Heart right ventricle (tissue), 16 donors: ENCODE measurements around the gene GMDS. TPM values are rescaled to one million over a fixed set of nuclear protein-coding genes. Genes with fewer than 3 reads are reported as not detected.

ENCODE experiments used
- ATAC-seq, 8 donors: fragments of 200-7000 bp; cut with Tn5 transposase; one replicate each; pipeline ENCODE4 v1.9.1; 2020; ENCODE audit warnings: mild to moderate bottlenecking in 8 of 8, moderate library complexity in 8 of 8, moderate number of reproducible peaks in 1 of 8
- DNase-seq, 2 donors: peaks; one replicate each; pipeline ENCODE4 v3.0.0-alpha.2; 2020
- H3K27ac ChIP-seq, 10 donors: fragments of 200-600 bp; sonication (generic) in 2 of 10; one replicate each; pipeline versions ENCODE4 v1.5.0 to v1.8.0; 2020 to 2022; ENCODE audit warnings: mild to moderate bottlenecking in 3 of 10
- H3K27me3 ChIP-seq, 7 donors: fragments of 200-600 bp; one replicate each; pipeline ENCODE4 v1.8.0; 2021 to 2022; ENCODE audit warnings: mild to moderate bottlenecking in 2 of 7
- H3K36me3 ChIP-seq, 9 donors: fragments of 200-600 bp; sonication (generic) in 1 of 9; one replicate each; pipeline versions ENCODE4 v1.5.0 to v1.8.0; 2020 to 2022; ENCODE audit warnings: mild to moderate bottlenecking in 2 of 9
- H3K4me1 ChIP-seq, 9 donors: fragments of 200-600 bp; sonication (generic) in 1 of 9; one replicate each; pipeline versions ENCODE4 v1.5.0 to v1.8.0; 2020 to 2022; ENCODE audit warnings: mild to moderate bottlenecking in 4 of 9
- H3K4me3 ChIP-seq, 10 donors: fragments of 200-600 bp; sonication (generic) in 2 of 10; one replicate each; pipeline versions ENCODE4 v1.5.0 to v1.8.0; 2020 to 2022; ENCODE audit warnings: mild to moderate bottlenecking in 7 of 10, moderate library complexity in 2 of 10
- H3K9me3 ChIP-seq, 11 donors: fragments of 200-600 bp in 10 of 11; sonication (generic) in 2 of 11; one replicate each; pipeline versions ENCODE4 v1.5.0 to v1.8.0; 2013 to 2022; ENCODE audit warnings: mild to moderate bottlenecking in 2 of 11, control low read depth in 1 of 11, moderate library complexity in 1 of 11
- WGBS, 2 donors: extraction: QIAGEN DNeasy Blood & Tissue Kit; methylation state at CpG; one replicate each; pipeline ENCODE4 v1.1.7; 2013; ENCODE audit warnings: inconsistent platforms in 1 of 2; 5-methylcytosine and 5-hydroxymethylcytosine counted together
- intact Hi-C, 10 donors: fragments of 100-400 bp; cut with DNase I; formaldehyde crosslinking; loops; one replicate each; pipeline versions ENCODE4 v1.11.1 to v1.14.2; 2022
- polyA plus RNA-seq, 2 donors: library from polyadenylated mRNA; stranded (reverse); fragments of 200-250 nt; gene quantifications; one replicate each; pipeline ENCODE4 v1.2.3, GENCODE V29; 2013
- total RNA-seq, 10 donors: library from RNA; stranded (reverse); fragmentation: NEBNext Ultra II Directional in 3 of 10; extraction: Animal tissue kit (Norgen Biotek cat#: 25700) in 3 of 10; gene quantifications; one replicate each; pipeline versions ENCODE4 v1.2.1 to v1.2.4, GENCODE V29; 2021 to 2023
- TF ChIP-seq, protein P1 (sequence below), 9 donors: fragments of 200-600 bp; sonication (generic) in 2 of 9; IDR thresholded peaks; one replicate each; pipeline versions ENCODE4 v1.5.0 to v1.8.0; 2021 to 2022; ENCODE audit warnings: antibody characterized with exemption in 9 of 9, mild to moderate bottlenecking in 5 of 9, moderate library complexity in 1 of 9
- donor health status: Arrhythmogenic right ventricular cardiomyopathy.
- donor health status: ischemic (EF 13 %, LVEDD 7.1; RV severe dilation, severe dysfunction).
- donor health status: healthy with polysubstance abuse.
- donor health status: DM: no; HTN: yes; CAD: no.
- donor health status: DM: no; HTN: no; CAD: no.
- donor health status: ischemic (EF 25% LVEDD 6.9; RV normal size, moderate dysfunction).
- donor health status: ischemic (EF 25% LVEDD 5.7; RV mildly dilated, moderate dysfunction).
- donor health status: healthy.
- donor health status: DM: yes; HTN: yes; CAD: no.
- donor health status: Ischemic cardiomyopathy.
- donor health status: ischemic (EF 35%, LVEDD 5.7; RV mildly dilated, moderate dysfunction).
- donor health status: nonischemic (EF 11% LVEDD 7.7; RV severe dilation, severe dysfunction).
- donor health status: DM: yes; HTN: yes; CAD: no.
- donor health status: PGD.
- donor health status: ischemic (EF 29% LVEDD 5.4; RV normal size, mild dysfunction).
- donor health status: nonischemic (EF 23%, LVEDD 6.1; RV moderate dilation, normal function).

GMDS gene
- total and polyA plus RNA-seq, 12 donors, result 5.0 to 10.6 (median 6.9) TPM

DNA sequence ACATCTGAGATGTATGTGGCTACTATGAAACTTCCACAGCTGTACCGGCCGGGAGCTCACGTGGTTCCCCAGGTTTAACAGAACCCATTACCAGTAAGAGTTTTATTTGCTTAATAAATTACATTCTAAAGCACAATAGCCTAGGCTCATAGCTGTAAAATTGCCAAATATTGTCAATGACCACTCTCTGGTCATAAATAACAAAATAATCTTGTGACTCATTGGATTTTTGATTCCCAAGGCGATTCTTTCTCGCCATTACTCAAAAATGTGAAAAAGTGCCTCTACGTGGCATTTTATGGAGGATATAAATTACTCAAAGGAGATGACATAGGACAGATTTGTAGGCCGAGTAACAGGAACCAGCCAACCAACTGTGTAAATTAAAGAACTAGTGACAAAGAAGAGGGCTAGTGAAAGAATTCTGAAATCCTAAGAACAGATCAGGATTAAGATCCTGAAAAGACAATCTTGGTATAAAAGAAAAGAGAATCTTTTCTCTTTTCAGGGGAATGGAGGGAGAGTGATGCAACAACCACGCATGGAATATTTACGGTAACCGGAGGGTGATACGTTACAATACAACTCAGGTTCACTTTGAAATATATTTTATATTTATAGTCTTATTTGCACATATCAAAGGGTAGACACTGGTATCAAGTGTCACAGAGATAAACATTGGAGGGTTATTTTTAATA lies 436.0 kb downstream of the GMDS start:
- Histone ChIP-seq H3K4me1 (no peaks in the 10 kb centered on the region), H3K4me3 (no peak overlapping the region), H3K27me3 (no peaks in the 10 kb centered on the region), H3K36me3 (no peaks in the 10 kb centered on the region), H3K9me3 (no peaks in the 10 kb centered on the region), H3K27ac (no peak overlapping the region)
- DNase-seq, result no peak
- intact Hi-C loops, result loop anchor here in 1 of 10 donors (10.0 kb wide), 1 partner anchor 195 kb away; no protein-coding TSS in a partner anchor
- WGBS, 2 donors, result 95 to 97% methylated on average over 11 of the region's 11 CpGs
- TF ChIP-seq, protein P1, sequence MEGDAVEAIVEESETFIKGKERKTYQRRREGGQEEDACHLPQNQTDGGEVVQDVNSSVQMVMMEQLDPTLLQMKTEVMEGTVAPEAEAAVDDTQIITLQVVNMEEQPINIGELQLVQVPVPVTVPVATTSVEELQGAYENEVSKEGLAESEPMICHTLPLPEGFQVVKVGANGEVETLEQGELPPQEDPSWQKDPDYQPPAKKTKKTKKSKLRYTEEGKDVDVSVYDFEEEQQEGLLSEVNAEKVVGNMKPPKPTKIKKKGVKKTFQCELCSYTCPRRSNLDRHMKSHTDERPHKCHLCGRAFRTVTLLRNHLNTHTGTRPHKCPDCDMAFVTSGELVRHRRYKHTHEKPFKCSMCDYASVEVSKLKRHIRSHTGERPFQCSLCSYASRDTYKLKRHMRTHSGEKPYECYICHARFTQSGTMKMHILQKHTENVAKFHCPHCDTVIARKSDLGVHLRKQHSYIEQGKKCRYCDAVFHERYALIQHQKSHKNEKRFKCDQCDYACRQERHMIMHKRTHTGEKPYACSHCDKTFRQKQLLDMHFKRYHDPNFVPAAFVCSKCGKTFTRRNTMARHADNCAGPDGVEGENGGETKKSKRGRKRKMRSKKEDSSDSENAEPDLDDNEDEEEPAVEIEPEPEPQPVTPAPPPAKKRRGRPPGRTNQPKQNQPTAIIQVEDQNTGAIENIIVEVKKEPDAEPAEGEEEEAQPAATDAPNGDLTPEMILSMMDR (IDR thresholded peaks at IDR 0.05), result no peak
- no peak for ATAC-seq

DNA sequence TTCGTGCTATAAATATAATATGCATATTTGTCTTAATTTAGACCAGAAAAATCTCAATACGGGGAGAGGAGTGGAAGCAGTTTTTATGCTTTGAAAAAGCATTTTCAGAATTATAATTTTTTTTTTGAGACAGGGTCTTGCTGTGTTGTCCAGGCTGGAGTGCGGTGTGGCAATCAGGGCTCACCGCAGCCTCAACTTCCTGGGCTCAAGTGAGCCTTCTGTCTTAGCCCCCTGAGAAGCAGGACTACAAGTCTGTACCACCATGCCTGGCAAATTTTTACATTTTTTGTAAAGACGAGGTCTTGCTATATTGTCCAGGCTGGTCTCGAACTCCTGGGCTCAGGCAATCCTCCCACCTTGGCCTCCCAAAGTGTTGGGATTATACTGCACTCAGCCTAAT lies 438.5 kb downstream of the GMDS start:
- TF ChIP-seq, protein P1 (IDR thresholded peaks at IDR 0.05), result no peak
- 93 to 95% methylated on average over 6 of the region's 6 CpGs for WGBS, 2 donors
- no peaks in the 10 kb centered on the region for H3K36me3 ChIP-seq
- intact Hi-C loops, result loop anchor here in 1 of 10 donors (10.0 kb wide), 1 partner anchor 192 kb away; no protein-coding TSS in a partner anchor
- ATAC-seq (no peak), DNase-seq (no peak)
- H3K27ac ChIP-seq, result no peak overlapping the region
- H3K27me3 ChIP-seq, result no peaks in the 10 kb centered on the region
- peaks cover 0 to 14% (median 0%) of the 10 kb centered on the region in 9 donors for H3K4me1 ChIP-seq
- no peak overlapping the region for H3K4me3 ChIP-seq
- no peaks in the 10 kb centered on the region for H3K9me3 ChIP-seq

DNA sequence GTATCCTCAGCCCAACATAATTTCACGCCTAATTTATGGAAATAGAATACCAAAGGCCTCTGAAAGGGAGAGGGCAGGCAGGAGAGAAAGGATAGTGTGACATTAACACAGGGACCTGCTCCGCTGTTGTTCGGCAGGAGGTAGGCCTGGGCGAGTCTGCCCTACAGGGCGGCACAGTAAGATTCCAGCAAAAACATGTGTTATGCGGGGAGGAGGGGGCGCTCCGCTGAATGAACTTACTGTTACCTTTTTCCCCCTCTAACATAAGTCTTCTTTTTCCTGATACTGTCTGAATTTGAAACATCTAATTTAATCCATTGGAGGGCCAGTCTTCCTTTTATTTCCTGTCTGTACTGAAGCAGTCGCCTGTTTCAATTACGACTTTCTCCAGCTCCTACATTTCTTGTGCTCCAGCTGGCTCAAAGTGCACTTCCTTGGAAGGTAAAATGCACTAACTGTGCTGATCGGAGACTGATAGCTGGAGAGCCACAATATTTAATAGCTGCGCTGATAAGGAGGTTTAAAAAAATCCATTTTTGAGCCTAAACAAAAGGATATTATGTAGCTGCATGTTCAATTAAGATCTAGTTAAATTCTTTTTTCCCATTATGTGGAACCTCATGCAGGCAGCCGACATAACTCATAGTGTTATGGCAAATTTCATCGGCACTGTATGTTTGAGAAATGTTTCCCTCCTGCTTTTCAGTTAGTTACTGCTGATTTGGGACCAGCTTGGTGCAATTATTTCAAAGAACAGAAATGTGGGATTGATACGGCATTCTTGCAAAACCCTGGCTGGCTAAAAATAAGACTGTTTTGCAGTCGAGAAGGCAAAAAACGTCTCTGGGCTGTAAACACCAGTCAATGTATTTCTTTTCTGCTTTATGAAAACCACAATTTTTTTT lies 442.7 kb downstream of the GMDS start:
- H3K4me3 ChIP-seq, result peak overlapping the region in 6 of 10 donors; percentile 7 to 20 (median 10)
- peaks cover 0 to 20% (median under 1%) of the 10 kb centered on the region in 9 donors for H3K4me1 ChIP-seq
- ATAC-seq, result peak in 4 of 8 donors; percentile 49 to 75 (median 55)
- H3K9me3 ChIP-seq, result no peaks in the 10 kb centered on the region
- no peaks in the 10 kb centered on the region for H3K27me3 ChIP-seq
- no peaks in the 10 kb centered on the region for H3K36me3 ChIP-seq
- intact Hi-C loops, result loop anchor here in 2 of 10 donors (5.0 to 10.0 kb wide), 2 partner anchors 35 to 188 kb away; no protein-coding TSS in a partner anchor
- no peak for DNase-seq
- peak overlapping the region in 5 of 10 donors; percentile 27 to 52 (median 43) for H3K27ac ChIP-seq
- WGBS, 2 donors, result 74 to 79% methylated on average over 17 of the region's 17 CpGs
- TF ChIP-seq, protein P1 (IDR thresholded peaks at IDR 0.05), result no peak

DNA sequence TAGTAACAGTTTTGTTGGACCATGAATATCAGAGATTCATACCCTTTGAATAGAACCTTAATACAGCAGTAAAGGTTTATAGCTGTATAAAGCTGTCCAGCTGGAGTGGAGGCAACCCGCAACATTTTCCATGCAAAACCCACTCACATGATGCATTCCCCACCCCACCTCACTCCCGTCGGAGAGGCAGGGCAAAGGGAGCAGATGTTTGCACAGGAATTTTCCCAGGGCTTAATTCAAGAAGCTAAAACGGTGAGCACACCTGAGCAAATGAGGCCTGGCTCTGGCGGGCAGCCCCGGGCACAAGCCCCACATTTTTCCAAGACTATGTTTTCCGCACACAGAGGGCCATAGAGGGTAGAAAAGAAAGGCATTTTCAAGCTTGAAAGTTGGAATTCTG lies 444.0 kb downstream of the GMDS start:
- intact Hi-C loops, result loop anchor here in 2 of 10 donors (5.0 to 10.0 kb wide), 2 partner anchors 34 to 187 kb away; no protein-coding TSS in a partner anchor
- DNase-seq, result no peak
- H3K9me3 ChIP-seq, result no peaks in the 10 kb centered on the region
- ATAC-seq, result no peak
- TF ChIP-seq, protein P1 (IDR thresholded peaks at IDR 0.05), result no peak
- H3K4me1 ChIP-seq, result peaks cover 0 to 26% (median 5%) of the 10 kb centered on the region in 9 donors
- no peaks in the 10 kb centered on the region for H3K27me3 ChIP-seq
- no peak overlapping the region for H3K27ac ChIP-seq
- no peaks in the 10 kb centered on the region for H3K36me3 ChIP-seq
- no peak overlapping the region for H3K4me3 ChIP-seq
- WGBS, 2 donors, result 94 to 95% methylated on average over 7 of the region's 7 CpGs
